ENCODE results near the gene IRAK3.

The IRAK3 gene

GRCh38 chr12:66247741-66248140, 58.7 kb downstream of the IRAK3 start:
- DNase-seq (ENCODE audit: low read depth in 1 of 2, low spot score in 1 of 2) = no peak

DNA sequence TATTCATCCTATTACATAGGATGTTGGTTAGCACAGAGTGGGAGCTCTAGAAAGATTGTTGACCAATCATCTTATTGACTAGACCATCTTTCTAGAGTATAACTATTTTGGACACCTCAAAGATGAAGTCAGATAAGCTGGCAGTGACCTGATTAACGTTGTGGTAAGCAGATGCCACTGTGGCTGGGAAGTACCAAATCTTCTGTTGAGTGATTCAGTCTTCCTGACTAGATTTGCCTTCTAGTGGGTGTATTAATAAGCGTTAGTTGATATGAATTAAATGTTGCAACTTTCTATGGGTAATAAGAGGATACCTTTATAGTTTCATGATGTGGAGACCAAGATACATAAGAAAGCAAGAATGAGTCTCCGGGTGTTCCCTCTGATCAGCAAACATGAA, 62.0 kb downstream of the IRAK3 start:
- DNase-seq (ENCODE audit: low read depth in 1 of 2, low spot score in 1 of 2) = no peak

DNA sequence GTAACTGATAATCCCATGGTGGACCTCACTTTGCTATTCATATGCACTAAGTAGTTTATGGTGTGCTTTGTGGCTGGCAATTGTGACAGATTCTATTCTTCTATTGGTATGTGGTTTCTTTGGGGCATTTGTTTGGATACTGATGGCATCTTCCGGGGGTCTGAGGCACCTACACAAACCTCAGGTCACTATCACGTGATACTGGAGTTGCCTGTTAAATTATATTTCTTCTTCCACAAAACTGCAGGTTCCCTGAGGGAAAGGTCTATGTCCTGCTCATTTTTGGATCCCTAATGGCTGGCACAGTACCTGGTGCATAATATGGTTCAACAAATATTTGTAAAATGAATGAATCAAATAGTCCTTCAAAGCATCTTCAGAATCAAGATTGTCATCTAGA, 63.8 kb downstream of the IRAK3 start:
- DNase-seq (ENCODE audit: low read depth in 1 of 2, low spot score in 1 of 2) = no peak

- DNase-seq (ENCODE audit: low read depth in 1 of 2, low spot score in 1 of 2) = no peak
These were observed 66.7 kb downstream of the IRAK3 start for GRCh38 chr12:66255737-66256136.

- no peak for DNase-seq (ENCODE audit: low read depth in 1 of 2, low spot score in 1 of 2)
These were observed 69.0 kb downstream of the IRAK3 start for GRCh38 chr12:66258011-66258410.

DNA sequence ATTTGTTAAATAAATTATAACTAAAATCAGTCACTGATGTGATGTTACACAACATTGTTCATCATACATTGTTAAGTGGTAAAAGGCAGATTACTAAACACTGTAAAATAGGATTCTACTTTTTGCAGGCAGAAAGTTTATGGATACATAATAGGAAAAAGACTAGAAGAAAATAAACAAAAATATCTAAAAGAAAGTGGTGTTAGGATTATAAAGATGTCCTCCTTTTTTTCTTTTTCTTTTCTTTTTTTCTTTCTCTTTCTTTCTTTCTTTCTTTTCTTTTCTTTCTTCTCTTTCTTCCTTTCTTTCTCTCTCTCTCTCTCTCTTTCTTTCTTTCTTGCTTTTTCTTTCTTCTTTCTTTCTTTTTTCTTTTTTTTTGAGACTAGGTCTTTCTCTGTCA, 73.7 kb downstream of the IRAK3 start:
- no peak for DNase-seq (ENCODE audit: low read depth in 1 of 2, low spot score in 1 of 2)

GRCh38 chr12:66268562-66268961, 79.5 kb downstream of the IRAK3 start:
- DNase-seq (ENCODE audit: low read depth in 1 of 2, low spot score in 1 of 2) = no peak

- DNase-seq (ENCODE audit: low read depth in 1 of 2, low spot score in 1 of 2) = no peak
These were observed 80.1 kb downstream of the IRAK3 start for GRCh38 chr12:66269142-66269541.

GRCh38 chr12:66269757-66270383, 80.9 kb downstream of the IRAK3 start:
- DNase-seq (ENCODE audit: low read depth in 1 of 2, low spot score in 1 of 2) = no peak

GRCh38 chr12:66270613-66271012, 81.6 kb downstream of the IRAK3 start:
- DNase-seq (ENCODE audit: low read depth in 1 of 2, low spot score in 1 of 2) = no peak

DNA sequence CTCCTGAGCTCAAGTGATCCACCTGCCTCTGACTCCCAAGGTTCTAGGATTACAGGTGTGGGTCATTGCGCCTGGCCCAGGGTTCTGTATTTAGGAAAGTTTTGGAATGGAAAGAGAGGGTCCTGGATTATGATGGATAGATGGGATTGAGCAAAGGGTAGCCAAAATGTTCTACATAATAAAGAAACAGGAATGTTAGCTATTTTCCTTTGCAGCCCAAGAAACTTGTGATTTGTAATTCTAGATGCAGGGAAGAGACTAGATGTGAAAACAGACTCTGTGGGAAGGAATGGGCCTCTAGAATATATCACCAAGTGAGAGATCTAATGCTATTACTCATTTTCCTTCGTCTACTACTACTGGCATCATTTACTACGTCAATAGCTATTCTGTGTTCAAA, 83.6 kb downstream of the IRAK3 start:
- no peak for DNase-seq (ENCODE audit: low read depth in 1 of 2, low spot score in 1 of 2)

GRCh38 chr12:66273147-66273546, 84.1 kb downstream of the IRAK3 start:
- no peak for DNase-seq (ENCODE audit: low read depth in 1 of 2, low spot score in 1 of 2)

- DNase-seq (ENCODE audit: low read depth in 1 of 2, low spot score in 1 of 2) = no peak
These were observed 86.0 kb downstream of the IRAK3 start for GRCh38 chr12:66275040-66275439.

- DNase-seq (ENCODE audit: low read depth in 1 of 2, low spot score in 1 of 2) = no peak
These were observed 90.2 kb downstream of the IRAK3 start for GRCh38 chr12:66279123-66279712.

DNA sequence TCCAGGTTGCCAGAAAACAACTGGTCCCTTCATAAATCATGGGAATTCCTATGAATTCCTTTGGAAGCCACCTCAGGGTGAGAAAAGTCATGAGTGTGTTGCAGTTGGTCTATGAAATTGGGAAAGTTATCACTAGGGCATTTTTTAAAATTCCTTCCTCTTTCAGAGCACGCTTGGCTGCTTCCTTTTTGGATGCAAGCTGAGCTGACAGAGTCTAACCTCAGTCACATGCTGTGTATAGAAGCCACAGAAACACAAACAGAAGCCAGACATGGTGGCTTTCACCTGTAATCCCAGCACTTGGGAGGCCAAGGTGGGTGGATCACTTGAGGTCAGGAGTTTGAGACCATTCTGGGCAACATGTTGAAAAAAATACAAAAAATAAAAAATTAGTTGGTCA, 91.5 kb downstream of the IRAK3 start:
- DNase-seq (ENCODE audit: low read depth in 1 of 2, low spot score in 1 of 2) = no peak

DNA sequence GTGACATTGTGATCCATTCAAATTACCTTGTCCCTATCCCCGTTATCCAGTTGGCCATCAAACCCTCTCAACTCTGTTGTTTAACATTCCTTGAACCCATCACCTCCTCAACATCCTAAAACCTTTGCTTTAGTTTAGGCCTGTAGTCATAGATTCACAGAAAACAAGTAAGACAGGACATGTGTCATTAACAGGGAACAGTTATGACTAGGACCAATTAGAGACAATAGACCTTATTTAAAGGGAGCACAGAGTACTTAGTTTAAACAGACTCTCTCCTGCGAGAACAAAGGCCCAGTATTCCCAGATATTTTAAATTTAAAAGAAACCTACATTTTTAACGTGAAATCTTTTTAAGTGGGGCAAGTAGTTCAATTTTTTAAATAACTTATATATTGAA, 93.2 kb downstream of the IRAK3 start:
- no peak for DNase-seq (ENCODE audit: low read depth in 1 of 2, low spot score in 1 of 2)

- no peak for DNase-seq (ENCODE audit: low read depth in 1 of 2, low spot score in 1 of 2)
These were observed 98.3 kb downstream of the IRAK3 start for GRCh38 chr12:66287275-66287674.

DNA sequence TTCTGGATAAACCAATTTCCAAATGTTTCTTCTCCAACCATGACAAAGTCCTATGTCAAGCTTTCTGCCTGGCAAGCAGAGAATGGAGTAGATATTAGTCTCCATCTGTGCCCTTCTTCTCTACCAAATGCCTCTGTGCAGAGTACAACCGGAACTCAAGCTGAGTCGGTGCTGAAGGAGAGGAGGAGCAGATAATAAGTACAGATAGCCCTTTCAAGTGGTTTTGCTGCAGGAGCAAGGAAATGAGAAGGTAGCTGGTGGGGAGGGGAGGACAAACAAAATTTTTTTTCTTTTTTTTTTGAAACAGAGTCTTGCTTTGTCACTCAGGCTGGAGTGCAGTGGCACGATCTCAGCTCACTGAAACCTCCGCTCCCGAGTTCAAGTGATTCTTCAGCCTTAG, 99.1 kb downstream of the IRAK3 start:
- peak in 1 of 2 donors; percentile 42 for DNase-seq (ENCODE audit: low read depth in 1 of 2, low spot score in 1 of 2)

GRCh38 chr12:66289485-66289884, 100.5 kb downstream of the IRAK3 start:
- no peak for DNase-seq (ENCODE audit: low read depth in 1 of 2, low spot score in 1 of 2)

DNA sequence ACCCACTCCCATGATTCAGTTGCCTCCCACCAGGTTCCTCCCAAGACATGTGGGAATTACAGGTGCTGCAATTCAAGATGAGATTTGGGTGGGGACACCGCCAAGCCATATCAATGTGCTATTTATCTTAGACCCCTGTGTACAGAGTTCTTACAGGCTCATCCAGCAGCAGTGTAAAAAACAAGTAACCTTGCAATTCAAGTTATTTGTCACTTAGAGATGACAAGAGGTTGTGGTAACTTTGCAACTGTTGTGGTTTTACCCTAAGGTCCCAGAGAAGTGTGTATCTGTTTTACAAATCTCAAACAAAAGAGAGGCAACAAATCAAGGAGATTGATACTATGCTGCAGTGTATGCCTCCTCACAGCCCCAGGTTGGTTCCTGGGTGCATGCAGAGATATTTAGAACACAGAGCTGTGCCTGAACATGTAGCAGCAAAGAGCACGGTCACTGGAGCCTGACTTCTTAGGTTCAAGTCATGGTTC, 101.7 kb downstream of the IRAK3 start:
- DNase-seq (ENCODE audit: low read depth in 1 of 2, low spot score in 1 of 2) = no peak

DNA sequence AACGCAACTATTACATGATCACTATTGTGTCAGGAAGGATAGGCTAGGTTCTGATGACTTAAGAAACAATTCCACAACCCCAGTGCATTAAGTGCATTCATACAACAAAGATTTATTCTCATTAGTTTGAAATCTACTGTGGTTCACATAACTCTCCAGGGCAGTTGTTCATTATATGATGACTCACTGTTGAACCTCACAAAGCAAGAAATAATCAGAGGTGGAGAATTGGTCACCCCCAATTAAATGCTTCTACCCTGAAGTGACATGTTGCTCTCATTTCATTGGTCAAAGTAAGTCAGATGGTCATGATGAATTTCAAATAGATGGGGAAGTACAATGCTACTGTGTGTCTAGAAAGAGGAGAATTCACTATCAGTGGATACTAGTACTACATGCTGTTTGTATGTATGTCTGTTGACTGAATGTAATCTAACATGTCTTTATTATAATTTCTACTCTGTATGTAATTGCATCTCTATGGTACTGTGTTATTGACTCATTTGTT, 107.2 kb downstream of the IRAK3 start:
- no peak for DNase-seq (ENCODE audit: low read depth in 1 of 2, low spot score in 1 of 2)

DNA sequence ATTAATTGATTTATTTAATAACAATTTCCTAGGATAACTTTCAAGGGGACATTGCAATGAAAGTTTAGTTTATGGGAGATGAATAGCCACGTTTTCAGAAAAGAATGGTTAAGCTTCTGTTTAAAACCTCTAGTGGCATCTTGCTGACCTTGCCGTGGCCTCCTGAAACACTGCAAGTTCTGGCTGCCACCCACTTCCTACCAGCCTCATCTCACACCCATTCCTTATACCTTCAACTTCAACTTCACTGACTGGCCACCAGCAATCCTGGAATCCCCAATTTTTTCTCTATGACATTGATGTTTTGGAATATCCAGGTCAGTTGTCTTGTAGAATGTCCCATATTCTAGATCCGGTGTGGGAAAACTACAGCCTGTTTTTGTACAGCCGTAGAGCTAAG, 108.1 kb downstream of the IRAK3 start:
- DNase-seq (ENCODE audit: low read depth in 1 of 2, low spot score in 1 of 2) = no peak

DNA sequence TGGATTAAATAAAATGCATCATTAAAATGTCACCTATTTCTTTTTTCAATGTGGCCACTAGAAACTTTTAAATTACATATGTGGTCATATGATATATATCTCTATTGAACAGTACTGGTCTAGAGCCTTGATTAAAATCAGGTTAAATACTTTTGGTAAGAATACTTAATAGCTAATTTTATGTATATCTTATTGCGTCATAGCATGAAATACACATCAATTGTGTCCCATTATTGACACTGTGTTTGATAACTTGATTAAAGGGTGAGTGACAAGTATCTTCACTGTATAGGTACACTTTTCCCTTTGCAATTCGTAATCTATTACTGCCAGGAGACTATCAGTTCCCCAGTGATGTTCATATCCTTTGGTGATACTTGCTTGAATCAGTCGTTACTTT, 108.9 kb downstream of the IRAK3 start:
- no peak for DNase-seq (ENCODE audit: low read depth in 1 of 2, low spot score in 1 of 2)
